COLO668 (cell line): ENCODE measurements around the gene CTNNA2.
"Not testable (repeated sequence)": the region's sequence is repeated elsewhere in the genome, so short reads cannot be mapped to it uniquely, and the experiment has no call there.

Source experiments
- DNase-seq: peaks from one replicate; lab custom pipeline; 2025; ENCODE audit not compliant: unreplicated experiment; lab: John Stamatoyannopoulos, UW

CTNNA2 gene

GRCh38 chr2:80132281-80132680, 619.4 kb downstream of the CTNNA2 start:
- DNase-seq = no peak

- no peak for DNase-seq
Measured at GRCh38 chr2:80135001-80135400, 622.1 kb downstream of the CTNNA2 start.

GRCh38 chr2:80136338-80136737, 623.5 kb downstream of the CTNNA2 start:
- no peak for DNase-seq

- DNase-seq = no peak
Measured at GRCh38 chr2:80139001-80139400, 626.1 kb downstream of the CTNNA2 start.

- DNase-seq = no peak
Measured at GRCh38 chr2:80141007-80141726, 628.3 kb downstream of the CTNNA2 start.

GRCh38 chr2:80145499-80145898, 632.6 kb downstream of the CTNNA2 start:
- no peak for DNase-seq

GRCh38 chr2:80146757-80147156, 633.9 kb downstream of the CTNNA2 start:
- DNase-seq = not testable (repeated sequence)

- no peak for DNase-seq
Measured at GRCh38 chr2:80147690-80148089, 634.8 kb downstream of the CTNNA2 start.

GRCh38 chr2:80148906-80149305, 636.1 kb downstream of the CTNNA2 start:
- DNase-seq = no peak

- no peak for DNase-seq
Measured at GRCh38 chr2:80149991-80150390, 637.1 kb downstream of the CTNNA2 start.

GRCh38 chr2:80151248-80151647, 638.4 kb downstream of the CTNNA2 start:
- no peak for DNase-seq

- DNase-seq = no peak
Measured at GRCh38 chr2:80151651-80152050, 638.8 kb downstream of the CTNNA2 start.

- no peak for DNase-seq
Measured at GRCh38 chr2:80153151-80153550, 640.3 kb downstream of the CTNNA2 start.

- DNase-seq = no peak
Measured at GRCh38 chr2:80153768-80154167, 640.9 kb downstream of the CTNNA2 start.

GRCh38 chr2:80154231-80154915, 641.5 kb downstream of the CTNNA2 start:
- no peak for DNase-seq

GRCh38 chr2:80164375-80164774, 651.5 kb downstream of the CTNNA2 start:
- no peak for DNase-seq

- DNase-seq = no peak
Measured at GRCh38 chr2:80166483-80167171, 653.8 kb downstream of the CTNNA2 start.

- no peak for DNase-seq
Measured at GRCh38 chr2:80167284-80167808, 654.5 kb downstream of the CTNNA2 start.

GRCh38 chr2:80168037-80168436, 655.2 kb downstream of the CTNNA2 start:
- no peak for DNase-seq

GRCh38 chr2:80168801-80169200, 656.0 kb downstream of the CTNNA2 start:
- no peak for DNase-seq

- no peak for DNase-seq
Measured at GRCh38 chr2:80169811-80170594, 657.2 kb downstream of the CTNNA2 start.
